Esophagus muscularis mucosa (tissue), 4 donors: ENCODE results near the gene MOB1A. TPM values are rescaled to one million over a fixed set of nuclear protein-coding genes. Genes with fewer than 3 reads are reported as not detected.

ENCODE experiments used
- DNase-seq: peaks from one replicate; pipeline ENCODE4 v3.0.0-alpha.2; 2017; ENCODE audit errors: extremely low spot score
- H3K27ac ChIP-seq, 4 donors: fragments of 200-600 bp; sonication (generic); replicated peaks in 1 of 4; 1 replicate in 3 of 4; 2 replicates in 1 of 4; pipeline ENCODE4 v1.5.1; 2016 to 2019; ENCODE audit warnings: mild to moderate bottlenecking in 1 of 4
- H3K27me3 ChIP-seq, 4 donors: fragments of 200-600 bp; sonication (generic); one replicate each; pipeline versions ENCODE4 v1.5.1 to v1.6.0; 2016 to 2019
- H3K36me3 ChIP-seq, 4 donors: fragments of 200-600 bp; sonication (generic); one replicate each; pipeline ENCODE4 v1.5.1; 2016 to 2019
- H3K4me1 ChIP-seq, 4 donors: fragments of 200-600 bp; sonication (generic); one replicate each; pipeline ENCODE4 v1.5.1; 2016 to 2019
- H3K4me3 ChIP-seq, 4 donors: fragments of 200-600 bp; sonication (generic); 1 replicate in 2 of 4; 2 replicates in 2 of 4; pipeline ENCODE4 v1.5.1; 2016 to 2019; ENCODE audit warnings: mild to moderate bottlenecking in 4 of 4, moderate library complexity in 1 of 4
- H3K9me3 ChIP-seq, 4 donors: fragments of 200-600 bp; sonication (generic); 1 replicate in 3 of 4; 2 replicates in 1 of 4; pipeline ENCODE4 v1.5.1; 2016 to 2019
- CTCF ChIP-seq, 3 experiments: fragments of 200-600 bp in 2 of 3; fragments of 450-650 bp in 1 of 3; sonication (generic) in 2 of 3; IDR thresholded peaks; one replicate each; pipeline ENCODE4 v1.5.1; 2017 to 2019; ENCODE audit warnings: antibody characterized with exemption in 3 of 3, mild to moderate bottlenecking in 2 of 3, moderate library complexity in 1 of 3
- EP300 ChIP-seq: sonication (generic); formaldehyde crosslinking; IDR thresholded peaks from one replicate; pipeline ENCODE4 v1.6.1; 2017; ENCODE audit warnings: antibody characterized with exemption
- POLR2A ChIP-seq: fragments of 450-650 bp; IDR thresholded peaks from one replicate; pipeline ENCODE4 v1.6.1; 2017; ENCODE audit warnings: antibody characterized with exemption, moderate library complexity, mild to moderate bottlenecking, low read depth
- POLR2AphosphoS5 ChIP-seq, 2 donors: sonication (generic); formaldehyde crosslinking; IDR thresholded peaks; one replicate each; pipeline ENCODE4 v1.6.1; 2017; ENCODE audit warnings: antibody characterized with exemption in 2 of 2
- WGBS: methylation state at CpG from one replicate; pipeline ENCODE4 v1.1.5; 2018; 5-methylcytosine and 5-hydroxymethylcytosine counted together
- intact Hi-C: fragments of 100-400 bp; cut with DNase I; formaldehyde crosslinking; loops from one replicate; pipeline ENCODE4 v1.15.1; 2023
- total RNA-seq, 4 donors: library from RNA; depleted of rRNA; stranded (reverse); fragments of >200 nt; gene quantifications; one replicate each; pipeline versions ENCODE4 v1.1.0 to v1.2.1, GENCODE V29; 2016

The MOB1A gene
- total RNA-seq, 4 donors from 2014 or later = 102 to 129 (median 106) TPM

- Histone ChIP-seq H3K9me3 (no peaks in the 10 kb centered on the region), H3K27ac (no peak overlapping the region), H3K27me3 (no peaks in the 10 kb centered on the region), H3K36me3 (peaks cover 58 to 96% (median 89%) of the 10 kb centered on the region in 4 donors), H3K4me1 (peaks cover 0 to 4% (median 0%) of the 10 kb centered on the region in 4 donors), H3K4me3 (no peak overlapping the region)
- intact Hi-C loops = no loop called here
- WGBS = 88% methylated on average over 1 of the region's 1 CpG
- no peak for TF ChIP-seq POLR2A
- TF ChIP-seq CTCF (IDR thresholded peaks at IDR 0.05) = no peak
- TF ChIP-seq POLR2AphosphoS5 (IDR thresholded peaks at IDR 0.05) = no peak
- no peak for TF ChIP-seq EP300
- no peak for DNase-seq
Observed at GRCh38 chr2:74164761-74165160, 13.9 kb downstream of the MOB1A start.

- Histone ChIP-seq H3K36me3 (peaks cover 51 to 96% (median 92%) of the 10 kb centered on the region in 4 donors), H3K27me3 (no peaks in the 10 kb centered on the region), H3K4me1 (peaks cover 0 to 4% (median 0%) of the 10 kb centered on the region in 4 donors), H3K27ac (no peak overlapping the region), H3K9me3 (no peaks in the 10 kb centered on the region), H3K4me3 (no peak overlapping the region)
- 89% methylated on average over 6 of the region's 6 CpGs for WGBS
- intact Hi-C loops = no loop called here
- DNase-seq = no peak
- no peak for TF ChIP-seq POLR2A
- no peak for TF ChIP-seq POLR2AphosphoS5 (IDR thresholded peaks at IDR 0.05)
- no peak for TF ChIP-seq EP300
- TF ChIP-seq CTCF (IDR thresholded peaks at IDR 0.05) = no peak
Observed at GRCh38 chr2:74162951-74163350, 15.7 kb downstream of the MOB1A start.

GRCh38 chr2:74155830-74156229 lies 22.8 kb downstream of the MOB1A start:
- Histone ChIP-seq H3K27ac (no peak overlapping the region), H3K36me3 (peaks cover 29 to 89% (median 67%) of the 10 kb centered on the region in 4 donors), H3K9me3 (no peaks in the 10 kb centered on the region), H3K4me3 (no peak overlapping the region), H3K27me3 (no peaks in the 10 kb centered on the region), H3K4me1 (no peaks in the 10 kb centered on the region)
- DNase-seq = no peak
- no peak for TF ChIP-seq EP300
- 83% methylated on average over 3 of the region's 3 CpGs for WGBS
- intact Hi-C loops = no loop called here

GRCh38 chr2:74152954-74153353 lies 25.7 kb downstream of the MOB1A start:
- no peak for DNase-seq
- no peak overlapping the region for H3K27ac ChIP-seq
- H3K9me3 ChIP-seq = no peaks in the 10 kb centered on the region
- H3K4me1 ChIP-seq = peaks cover 4 to 14% (median 9%) of the 10 kb centered on the region in 4 donors
- no peak overlapping the region for H3K4me3 ChIP-seq
- intact Hi-C loops = no loop called here
- WGBS = 95% methylated on average over 2 of the region's 2 CpGs
- H3K36me3 ChIP-seq = peaks cover 18 to 66% (median 41%) of the 10 kb centered on the region in 4 donors
- no peaks in the 10 kb centered on the region for H3K27me3 ChIP-seq
- no peak for TF ChIP-seq POLR2AphosphoS5 (IDR thresholded peaks at IDR 0.05)
- no peak for TF ChIP-seq EP300
- no peak for TF ChIP-seq CTCF (IDR thresholded peaks at IDR 0.05)
- TF ChIP-seq POLR2A = no peak

- DNase-seq = no peak
- WGBS = 93% methylated on average over 7 of the region's 7 CpGs
- Histone ChIP-seq H3K4me1 (peaks cover 15 to 41% (median 24%) of the 10 kb centered on the region in 4 donors), H3K4me3 (no peak overlapping the region), H3K27ac (no peak overlapping the region), H3K9me3 (no peaks in the 10 kb centered on the region), H3K27me3 (no peaks in the 10 kb centered on the region), H3K36me3 (peaks cover 2 to 40% (median 18%) of the 10 kb centered on the region in 4 donors)
- TF ChIP-seq POLR2A = no peak
- no peak for TF ChIP-seq POLR2AphosphoS5 (IDR thresholded peaks at IDR 0.05)
- TF ChIP-seq EP300 = no peak
- TF ChIP-seq CTCF (IDR thresholded peaks at IDR 0.05) = no peak
- intact Hi-C loops = loop anchor here (10.0 kb wide), 2 partner anchors 225 to 325 kb away; partner anchors contain the start of genes DGUOK and STAMBP
Observed at GRCh38 chr2:74149570-74150319, 28.9 kb downstream of the MOB1A start.
